ENCODE results near the gene SEPTIN5.

DNA sequence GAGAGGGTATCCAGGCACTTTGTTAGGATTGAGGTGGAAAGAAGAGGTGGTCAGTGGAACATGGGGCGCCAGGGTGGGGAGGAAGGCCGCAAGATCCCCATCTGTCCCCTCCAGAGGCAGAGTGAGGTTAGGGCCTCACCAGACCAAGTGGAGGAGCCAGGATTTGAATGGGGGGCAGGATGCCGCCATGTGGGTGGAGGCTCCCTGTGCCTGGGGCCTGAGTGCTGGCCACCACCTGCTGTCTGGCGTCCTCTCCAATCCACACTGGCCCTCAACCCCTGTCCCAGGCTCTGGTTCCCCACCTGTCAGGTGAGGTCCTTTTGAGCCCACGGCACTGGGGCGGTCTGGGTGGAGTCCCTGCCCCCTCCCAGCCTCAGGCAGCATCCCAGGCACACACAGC, 28.8 kb downstream of the SEPTIN5 start:
- TF ChIP-seq, protein P1, sequence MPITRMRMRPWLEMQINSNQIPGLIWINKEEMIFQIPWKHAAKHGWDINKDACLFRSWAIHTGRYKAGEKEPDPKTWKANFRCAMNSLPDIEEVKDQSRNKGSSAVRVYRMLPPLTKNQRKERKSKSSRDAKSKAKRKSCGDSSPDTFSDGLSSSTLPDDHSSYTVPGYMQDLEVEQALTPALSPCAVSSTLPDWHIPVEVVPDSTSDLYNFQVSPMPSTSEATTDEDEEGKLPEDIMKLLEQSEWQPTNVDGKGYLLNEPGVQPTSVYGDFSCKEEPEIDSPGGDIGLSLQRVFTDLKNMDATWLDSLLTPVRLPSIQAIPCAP (CRISPR knock-in tag; IDR thresholded peaks at IDR 0.05; ENCODE audit: borderline replicate concordance) = no peak
- TF ChIP-seq TBP (optimal IDR thresholded peaks at IDR 0.05; ENCODE audit: low read depth, low read length) = no peak
- TF ChIP-seq, protein P2, sequence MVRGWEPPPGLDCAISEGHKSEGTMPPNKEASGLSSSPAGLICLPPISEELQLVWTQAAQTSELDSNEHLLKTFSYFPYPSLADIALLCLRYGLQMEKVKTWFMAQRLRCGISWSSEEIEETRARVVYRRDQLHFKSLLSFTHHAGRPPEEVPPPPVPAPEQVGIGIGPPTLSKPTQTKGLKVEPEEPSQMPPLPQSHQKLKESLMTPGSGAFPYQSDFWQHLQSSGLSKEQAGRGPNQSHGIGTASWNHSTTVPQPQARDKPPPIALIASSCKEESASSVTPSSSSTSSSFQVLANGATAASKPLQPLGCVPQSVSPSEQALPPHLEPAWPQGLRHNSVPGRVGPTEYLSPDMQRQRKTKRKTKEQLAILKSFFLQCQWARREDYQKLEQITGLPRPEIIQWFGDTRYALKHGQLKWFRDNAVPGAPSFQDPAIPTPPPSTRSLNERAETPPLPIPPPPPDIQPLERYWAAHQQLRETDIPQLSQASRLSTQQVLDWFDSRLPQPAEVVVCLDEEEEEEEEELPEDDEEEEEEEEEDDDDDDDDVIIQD (CRISPR knock-in tag; IDR thresholded peaks at IDR 0.05) = no peak
- no peak for TF ChIP-seq HDAC1 (IDR thresholded peaks at IDR 0.05)
